ENCODE results near the gene EXOC3L4.

EXOC3L4 gene

GRCh38 chr14:103091041-103091882 lies 3.3 kb upstream of the EXOC3L4 start:
- no peak for DNase-seq (ENCODE audit: low spot score)

- no peak for DNase-seq (ENCODE audit: low spot score)
These were observed 2.7 kb upstream of the EXOC3L4 start for GRCh38 chr14:103091883-103092222.

- DNase-seq (ENCODE audit: low spot score): no peak
These were observed 594 bp upstream of the EXOC3L4 start for GRCh38 chr14:103093856-103094405.

- no peak for DNase-seq (ENCODE audit: low spot score)
These were observed 769 bp downstream of the EXOC3L4 start for GRCh38 chr14:103095210-103095778.

GRCh38 chr14:103096387-103096786 lies 1.9 kb downstream of the EXOC3L4 start:
- DNase-seq (ENCODE audit: low spot score): no peak

GRCh38 chr14:103097244-103097993 lies 2.9 kb downstream of the EXOC3L4 start:
- no peak for DNase-seq (ENCODE audit: low spot score)

GRCh38 chr14:103097994-103098957 lies 3.8 kb downstream of the EXOC3L4 start:
- DNase-seq (ENCODE audit: low spot score): no peak

GRCh38 chr14:103099081-103099732 lies 4.7 kb downstream of the EXOC3L4 start:
- DNase-seq (ENCODE audit: low spot score): no peak

- DNase-seq (ENCODE audit: low spot score): no peak
These were observed 5.3 kb downstream of the EXOC3L4 start for GRCh38 chr14:103099733-103100280.

- no peak for DNase-seq (ENCODE audit: low spot score)
These were observed 6.0 kb downstream of the EXOC3L4 start for GRCh38 chr14:103100281-103101121.

- no peak for DNase-seq (ENCODE audit: low spot score)
These were observed 6.9 kb downstream of the EXOC3L4 start for GRCh38 chr14:103101257-103101962.

GRCh38 chr14:103101963-103102688 lies 7.6 kb downstream of the EXOC3L4 start:
- DNase-seq (ENCODE audit: low spot score): no peak

GRCh38 chr14:103102689-103103260 lies 8.2 kb downstream of the EXOC3L4 start:
- DNase-seq (ENCODE audit: low spot score): no peak

- DNase-seq (ENCODE audit: low spot score): no peak
These were observed 9.2 kb downstream of the EXOC3L4 start for GRCh38 chr14:103103461-103104388.

GRCh38 chr14:103104389-103104653 lies 9.8 kb downstream of the EXOC3L4 start:
- DNase-seq (ENCODE audit: low spot score): no peak

GRCh38 chr14:103104654-103105452 lies 10.3 kb downstream of the EXOC3L4 start:
- DNase-seq (ENCODE audit: low spot score): no peak

Measured in SK-N-DZ (cell line).